RWPE2 (cell line): ENCODE measurements around the gene PNMA3.
"Not testable (repeated sequence)": the region's sequence is repeated elsewhere in the genome, so short reads cannot be mapped to it uniquely, and the experiment has no call there.

Experiments used
- ATAC-seq: fragments of 200-7000 bp; cut with Tn5 transposase; 3 replicates; pipeline ENCODE4 v1.9.1; 2021; ENCODE audit warnings: low read depth
- DNase-seq: peaks from one replicate; pipeline ENCODE4 v3.0.0-alpha.2; 2020; ENCODE audit warnings: low spot score
- H3K27ac ChIP-seq: fragments of 450-650 bp; 2 replicates; pipeline ENCODE4 v1.5.1; 2017; ENCODE audit warnings: mild to moderate bottlenecking; ENCODE audit not compliant: poor library complexity, severe bottlenecking
- H3K27me3 ChIP-seq: fragments of 250-450 bp; sonication (Bioruptor Pico); 2 replicates; pipeline ENCODE4 v1.5.1; 2021; ENCODE audit warnings: mild to moderate bottlenecking, moderate library complexity; ENCODE audit not compliant: insufficient read depth, poor library complexity, severe bottlenecking
- H3K36me3 ChIP-seq: fragments of 250-450 bp; sonication (Bioruptor Pico); 2 replicates; pipeline ENCODE4 v1.5.1; 2020; ENCODE audit warnings: low read depth, mild to moderate bottlenecking, moderate library complexity
- H3K4me1 ChIP-seq: fragments of 250-450 bp; sonication (Bioruptor Pico); 2 replicates; pipeline ENCODE4 v1.5.1; 2021; ENCODE audit warnings: mild to moderate bottlenecking, moderate library complexity; ENCODE audit not compliant: insufficient read depth, poor library complexity, severe bottlenecking
- H3K4me3 ChIP-seq: fragments of 250-450 bp; sonication (Bioruptor Pico); 2 replicates; pipeline ENCODE4 v1.5.1; 2021; ENCODE audit warnings: mild to moderate bottlenecking, moderate library complexity; ENCODE audit not compliant: severe bottlenecking
- H3K9me3 ChIP-seq: fragments of 250-450 bp; sonication (Bioruptor Pico); 2 replicates; pipeline ENCODE4 v1.5.1; 2021; ENCODE audit warnings: mild to moderate bottlenecking, moderate library complexity; ENCODE audit not compliant: severe bottlenecking
- CTCF ChIP-seq: fragments of 450-650 bp; IDR thresholded peaks from one replicate; pipeline ENCODE4 v1.5.1; 2017; ENCODE audit warnings: mild to moderate bottlenecking, moderate library complexity; ENCODE audit not compliant: poor library complexity, severe bottlenecking

The PNMA3 gene

GRCh38 chrX:153074935-153075334 lies 18.7 kb downstream of the PNMA3 start:
- Histone ChIP-seq H3K27me3 (no peaks in the 10 kb centered on the region), H3K36me3 (no peaks in the 10 kb centered on the region), H3K27ac (no peak overlapping the region), H3K9me3 (no peaks in the 10 kb centered on the region), H3K4me3 (no peak overlapping the region), H3K4me1 (no peaks in the 10 kb centered on the region)
- no peak for DNase-seq
- no peak for TF ChIP-seq CTCF
- no peak for ATAC-seq

GRCh38 chrX:153075366-153075765 lies 19.1 kb downstream of the PNMA3 start:
- no peaks in the 10 kb centered on the region for H3K36me3 ChIP-seq
- ATAC-seq = no peak
- H3K4me3 ChIP-seq = no peak overlapping the region
- H3K4me1 ChIP-seq = no peaks in the 10 kb centered on the region
- DNase-seq = no peak
- no peaks in the 10 kb centered on the region for H3K9me3 ChIP-seq
- H3K27me3 ChIP-seq = no peaks in the 10 kb centered on the region
- no peak overlapping the region for H3K27ac ChIP-seq
- TF ChIP-seq CTCF = no peak

GRCh38 chrX:153077437-153078135 lies 21.3 kb downstream of the PNMA3 start:
- not testable (repeated sequence) for DNase-seq, H3K36me3 ChIP-seq, H3K27me3 ChIP-seq, H3K4me3 ChIP-seq, H3K9me3 ChIP-seq, H3K27ac ChIP-seq, H3K4me1 ChIP-seq
- peak; percentile 79 for ATAC-seq

- H3K27ac ChIP-seq, H3K9me3 ChIP-seq, H3K36me3 ChIP-seq, H3K27me3 ChIP-seq, H3K4me3 ChIP-seq, DNase-seq, H3K4me1 ChIP-seq, ATAC-seq: not testable (repeated sequence)
Measured at GRCh38 chrX:153083238-153083923, 27.1 kb downstream of the PNMA3 start.

GRCh38 chrX:153102418-153102817 lies 46.1 kb downstream of the PNMA3 start:
- H3K27me3 ChIP-seq = no peaks in the 10 kb centered on the region
- no peak for TF ChIP-seq CTCF
- no peak for DNase-seq
- no peaks in the 10 kb centered on the region for H3K36me3 ChIP-seq
- H3K4me3 ChIP-seq = no peak overlapping the region
- no peak overlapping the region for H3K27ac ChIP-seq
- H3K4me1 ChIP-seq = no peaks in the 10 kb centered on the region
- no peaks in the 10 kb centered on the region for H3K9me3 ChIP-seq
- ATAC-seq = no peak

- not testable (repeated sequence) for H3K4me3 ChIP-seq, ATAC-seq, H3K27ac ChIP-seq, DNase-seq, H3K4me1 ChIP-seq, H3K9me3 ChIP-seq, H3K27me3 ChIP-seq, H3K36me3 ChIP-seq
Measured at GRCh38 chrX:153104959-153105358, 48.7 kb downstream of the PNMA3 start.

- ATAC-seq = peak; percentile 27; the same call in 1 of the 3 replicates
- H3K36me3 ChIP-seq, H3K27me3 ChIP-seq, H3K4me3 ChIP-seq, H3K4me1 ChIP-seq, H3K27ac ChIP-seq, H3K9me3 ChIP-seq, DNase-seq: not testable (repeated sequence)
Measured at GRCh38 chrX:153106092-153106801, 50.0 kb downstream of the PNMA3 start.
